Sigmoid colon (tissue), 7 donors: ENCODE measurements around the gene GLIS1. TPM values are rescaled to one million over a fixed set of nuclear protein-coding genes. Genes with fewer than 3 reads are reported as not detected.

ENCODE experiments used
- DNase-seq: peaks from one replicate; pipeline ENCODE4 v3.0.0-alpha.2; 2019
- H3K27ac ChIP-seq, 4 donors: fragments of 200-600 bp; sonication (generic); one replicate each; pipeline ENCODE4 v1.5.1; 2016 to 2019; ENCODE audit warnings: mild to moderate bottlenecking in 1 of 4
- H3K27me3 ChIP-seq, 3 donors: fragments of 200-600 bp; sonication (generic); one replicate each; pipeline ENCODE4 v1.5.1; 2019; ENCODE audit warnings: mild to moderate bottlenecking in 1 of 3
- H3K36me3 ChIP-seq, 4 donors: fragments of 200-600 bp; sonication (generic); one replicate each; pipeline ENCODE4 v1.5.1; 2016 to 2019
- H3K4me1 ChIP-seq, 4 donors: fragments of 200-600 bp; sonication (generic); one replicate each; pipeline ENCODE4 v1.5.1; 2017 to 2019
- H3K4me3 ChIP-seq, 4 donors: fragments of 200-600 bp; sonication (generic); one replicate each; pipeline ENCODE4 v1.5.1; 2017 to 2019; ENCODE audit warnings: mild to moderate bottlenecking in 2 of 4, moderate library complexity in 1 of 4
- H3K9me3 ChIP-seq, 4 donors: fragments of 200-600 bp in 3 of 4; sonication (generic) in 3 of 4; one replicate each; pipeline versions ENCODE4 v1.5.1 to v1.6.1; 2013 to 2019
- EP300 ChIP-seq, 4 donors: sonication (generic); formaldehyde crosslinking; IDR thresholded peaks; one replicate each; pipeline ENCODE4 v1.6.1; 2017; ENCODE audit warnings: antibody characterized with exemption in 4 of 4
- POLR2A ChIP-seq, 2 donors: fragments of 450-650 bp; IDR thresholded peaks; one replicate each; pipeline ENCODE4 v1.6.1; 2016; ENCODE audit warnings: antibody characterized with exemption in 2 of 2, mild to moderate bottlenecking in 2 of 2, moderate library complexity in 2 of 2
- POLR2AphosphoS5 ChIP-seq, 4 donors: sonication (generic); formaldehyde crosslinking; IDR thresholded peaks; one replicate each; pipeline ENCODE4 v1.6.1; 2017; ENCODE audit warnings: antibody characterized with exemption in 4 of 4
- WGBS, 2 donors: extraction: QIAGEN DNeasy Blood & Tissue Kit; methylation state at CpG; one replicate each; pipeline ENCODE4 v1.1.7; 2013; 5-methylcytosine and 5-hydroxymethylcytosine counted together
- intact Hi-C: fragments of 100-400 bp; cut with DNase I; formaldehyde crosslinking; loops from one replicate; pipeline ENCODE4 v1.15.1; 2023
- polyA plus RNA-seq, 3 donors: library from polyadenylated mRNA; stranded (reverse); fragments of 200-250 nt; gene quantifications; one replicate each; pipeline ENCODE4 v1.2.3, GENCODE V29; 2013
- total RNA-seq, 4 donors: library from RNA; depleted of rRNA; stranded (reverse); fragments of >200 nt; gene quantifications; one replicate each; pipeline ENCODE4 v1.1.0, GENCODE V29; 2016
- TF ChIP-seq, protein P1 (sequence below), 4 experiments: fragments of 450-650 bp in 3 of 4; fragments of 200-600 bp in 1 of 4; IDR thresholded peaks; one replicate each; pipeline ENCODE4 v1.5.1; 2016 to 2019; ENCODE audit warnings: antibody characterized with exemption in 4 of 4, mild to moderate bottlenecking in 3 of 4, moderate library complexity in 2 of 4
- donor health status: healthy with polysubstance abuse.
- donor health status: Bipolar disorder and iron deficiency.
- donor health status: healthy.

GLIS1 gene
- total and polyA plus RNA-seq, 7 donors = 0.16 to 0.83 (median 0.32) TPM; not detected in 4

DNA sequence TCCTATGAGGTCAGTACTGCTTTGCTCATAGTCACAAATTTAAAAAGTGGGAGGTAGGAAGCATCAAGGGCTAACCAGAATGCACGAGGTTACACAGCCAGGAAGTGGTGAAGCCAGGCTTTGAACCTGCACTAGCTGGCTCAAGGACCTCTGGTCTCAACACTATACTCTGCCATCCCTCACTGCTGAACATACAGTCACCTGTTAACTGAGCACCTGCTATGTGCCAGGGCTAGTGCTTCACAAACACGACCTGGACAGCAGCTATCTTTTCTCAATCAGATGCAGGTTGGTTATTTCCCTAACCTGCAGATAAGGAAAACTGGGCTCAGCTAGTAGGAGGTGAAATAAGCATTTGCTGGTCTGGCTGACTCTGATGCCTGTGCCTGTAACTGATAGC is 73.0 kb downstream of the GLIS1 start:
- TF ChIP-seq POLR2AphosphoS5 (IDR thresholded peaks at IDR 0.05) = no peak
- no peak for TF ChIP-seq EP300 (IDR thresholded peaks at IDR 0.05)
- TF ChIP-seq, protein P1, sequence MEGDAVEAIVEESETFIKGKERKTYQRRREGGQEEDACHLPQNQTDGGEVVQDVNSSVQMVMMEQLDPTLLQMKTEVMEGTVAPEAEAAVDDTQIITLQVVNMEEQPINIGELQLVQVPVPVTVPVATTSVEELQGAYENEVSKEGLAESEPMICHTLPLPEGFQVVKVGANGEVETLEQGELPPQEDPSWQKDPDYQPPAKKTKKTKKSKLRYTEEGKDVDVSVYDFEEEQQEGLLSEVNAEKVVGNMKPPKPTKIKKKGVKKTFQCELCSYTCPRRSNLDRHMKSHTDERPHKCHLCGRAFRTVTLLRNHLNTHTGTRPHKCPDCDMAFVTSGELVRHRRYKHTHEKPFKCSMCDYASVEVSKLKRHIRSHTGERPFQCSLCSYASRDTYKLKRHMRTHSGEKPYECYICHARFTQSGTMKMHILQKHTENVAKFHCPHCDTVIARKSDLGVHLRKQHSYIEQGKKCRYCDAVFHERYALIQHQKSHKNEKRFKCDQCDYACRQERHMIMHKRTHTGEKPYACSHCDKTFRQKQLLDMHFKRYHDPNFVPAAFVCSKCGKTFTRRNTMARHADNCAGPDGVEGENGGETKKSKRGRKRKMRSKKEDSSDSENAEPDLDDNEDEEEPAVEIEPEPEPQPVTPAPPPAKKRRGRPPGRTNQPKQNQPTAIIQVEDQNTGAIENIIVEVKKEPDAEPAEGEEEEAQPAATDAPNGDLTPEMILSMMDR (IDR thresholded peaks at IDR 0.05) = no peak
- no peak for TF ChIP-seq POLR2A (IDR thresholded peaks at IDR 0.05)
- Histone ChIP-seq H3K27me3 (no peaks in the 10 kb centered on the region), H3K36me3 (no peaks in the 10 kb centered on the region), H3K9me3 (no peaks in the 10 kb centered on the region), H3K27ac (no peak overlapping the region), H3K4me3 (no peak overlapping the region), H3K4me1 (no peaks in the 10 kb centered on the region)
- WGBS, 2 donors = 16 to 36% methylated on average over 2 of the region's 2 CpGs
- no peak for DNase-seq
- intact Hi-C loops = no loop called here

DNA sequence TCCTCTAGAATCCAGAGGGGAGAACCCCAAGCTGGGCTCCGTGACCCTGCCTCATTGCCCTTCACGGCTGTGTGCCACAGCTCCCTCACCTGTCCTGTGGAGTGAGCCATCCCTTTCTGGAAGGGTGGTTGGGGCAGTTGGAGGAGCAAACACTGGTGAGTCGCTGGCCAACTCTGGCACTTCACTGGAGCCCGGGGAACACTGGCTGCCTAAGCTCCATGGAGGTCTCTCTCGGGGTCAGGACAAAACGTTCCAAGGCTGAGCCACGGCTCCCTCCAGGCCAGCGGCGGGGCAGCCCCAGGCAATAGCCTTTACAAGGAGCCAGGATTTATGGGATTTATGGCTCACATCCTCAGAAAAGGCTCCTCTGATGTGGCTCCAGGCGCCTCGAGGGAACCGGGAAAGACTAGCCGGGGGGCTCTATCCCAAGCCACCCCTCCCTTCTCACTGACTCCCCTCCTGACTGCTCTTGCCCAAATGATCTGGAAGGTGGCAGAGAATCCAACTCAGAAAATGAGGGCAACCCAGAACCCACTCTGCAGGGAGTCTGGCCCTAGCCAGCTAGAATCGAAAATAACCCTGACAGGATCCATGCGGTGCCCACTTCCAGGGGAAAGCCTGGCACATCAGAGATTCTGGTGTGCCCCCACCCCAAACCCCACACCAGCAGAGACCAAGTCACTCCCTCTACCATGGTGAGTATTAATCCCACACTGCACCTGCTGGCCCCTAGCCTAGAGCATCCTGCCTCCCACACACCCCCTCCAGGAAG is 75.2 kb downstream of the GLIS1 start:
- intact Hi-C loops = no loop called here
- WGBS, 2 donors = 50 to 66% methylated on average over 15 of the region's 15 CpGs
- H3K27me3 ChIP-seq = no peaks in the 10 kb centered on the region
- no peak overlapping the region for H3K4me3 ChIP-seq
- H3K4me1 ChIP-seq = no peaks in the 10 kb centered on the region
- no peaks in the 10 kb centered on the region for H3K9me3 ChIP-seq
- TF ChIP-seq, protein P1 (IDR thresholded peaks at IDR 0.05) = no peak
- TF ChIP-seq POLR2AphosphoS5 (IDR thresholded peaks at IDR 0.05) (no peak), POLR2A (IDR thresholded peaks at IDR 0.05) (no peak), EP300 (IDR thresholded peaks at IDR 0.05) (no peak)
- no peaks in the 10 kb centered on the region for H3K36me3 ChIP-seq
- no peak overlapping the region for H3K27ac ChIP-seq
- no peak for DNase-seq

DNA sequence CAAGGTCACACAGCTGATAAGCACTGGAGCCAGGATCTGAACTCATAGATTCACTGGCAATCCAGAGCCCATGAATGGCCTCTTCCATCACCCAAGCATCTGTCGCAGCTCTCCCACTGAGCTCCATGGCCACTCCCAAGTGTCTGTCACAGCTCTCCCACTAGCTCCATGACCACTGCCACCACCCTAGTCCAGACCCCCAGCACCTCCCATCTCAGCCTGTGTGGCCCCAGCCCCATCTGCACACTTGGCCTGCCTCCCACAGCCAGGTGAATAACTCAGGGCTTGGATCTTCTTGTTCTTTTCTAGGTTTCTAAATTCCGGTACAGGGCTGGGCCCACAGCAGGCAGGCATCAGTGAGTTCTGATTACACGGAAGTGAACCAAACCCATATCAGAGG is 76.0 kb downstream of the GLIS1 start:
- intact Hi-C loops = no loop called here
- no peak for DNase-seq
- Histone ChIP-seq H3K27ac (no peak overlapping the region), H3K27me3 (peaks cover 0 to 6% (median 0%) of the 10 kb centered on the region in 3 donors), H3K9me3 (no peaks in the 10 kb centered on the region), H3K36me3 (no peaks in the 10 kb centered on the region), H3K4me1 (no peaks in the 10 kb centered on the region), H3K4me3 (no peak overlapping the region)
- TF ChIP-seq POLR2A (IDR thresholded peaks at IDR 0.05) (no peak), POLR2AphosphoS5 (IDR thresholded peaks at IDR 0.05) (no peak), EP300 (IDR thresholded peaks at IDR 0.05) (no peak)
- TF ChIP-seq, protein P1 (IDR thresholded peaks at IDR 0.05) = no peak
- 67 to 86% methylated on average over 3 of the region's 3 CpGs for WGBS, 2 donors

DNA sequence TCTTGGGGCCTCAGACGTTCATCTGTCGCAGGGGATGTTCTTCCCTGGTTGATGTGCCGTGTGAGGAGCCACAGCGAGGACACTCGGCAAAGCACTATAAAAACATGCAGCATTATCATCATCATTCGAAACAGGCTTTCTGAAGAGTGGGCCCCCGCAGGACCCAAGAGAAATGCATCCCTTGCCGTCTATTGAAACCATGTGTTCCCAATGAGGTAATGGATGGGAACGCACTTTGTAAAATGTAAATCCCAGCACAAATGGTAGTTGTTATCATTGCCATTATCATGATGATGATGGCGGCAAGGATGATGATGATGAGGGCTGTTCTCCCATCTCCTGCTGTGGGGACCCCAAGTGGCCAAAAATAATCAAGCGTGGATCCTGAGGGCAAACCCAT is 76.8 kb downstream of the GLIS1 start:
- TF ChIP-seq EP300 (IDR thresholded peaks at IDR 0.05) = no peak
- no peak for TF ChIP-seq POLR2A (IDR thresholded peaks at IDR 0.05)
- TF ChIP-seq, protein P1 (IDR thresholded peaks at IDR 0.05) = no peak
- no peak for TF ChIP-seq POLR2AphosphoS5 (IDR thresholded peaks at IDR 0.05)
- Histone ChIP-seq H3K27ac (no peak overlapping the region), H3K9me3 (no peaks in the 10 kb centered on the region), H3K4me1 (no peaks in the 10 kb centered on the region), H3K27me3 (peaks cover 0 to 7% (median 0%) of the 10 kb centered on the region in 3 donors), H3K4me3 (no peak overlapping the region), H3K36me3 (no peaks in the 10 kb centered on the region)
- intact Hi-C loops = no loop called here
- WGBS, 2 donors = 91 to 93% methylated on average over 11 of the region's 11 CpGs
- no peak for DNase-seq
